ENCODE measurements around the gene INPP5A.

GRCh38 chr10:132512693-132513345 lies 24.8 kb upstream of the INPP5A start:
- TF ChIP-seq ZNF830 (CRISPR knock-in tag; IDR thresholded peaks at IDR 0.05) (no peak), ZNF592 (IDR thresholded peaks at IDR 0.05) (no peak), POLR2A (conservative IDR thresholded peaks at IDR 0.05) (no peak), UBTF (IDR thresholded peaks at IDR 0.05; ENCODE audit: borderline replicate concordance in 1 of 2, low read depth in 2 of 2, low read length in 2 of 2) (no peak)

Measured in K562 (cell line).